Astrocyte of the spinal cord (primary cell): ENCODE measurements around the gene SLX4IP.

ENCODE experiments used
- DNase-seq: peaks from one replicate; pipeline ENCODE4 v3.0.0; 2011; ENCODE audit warnings: low read depth, low spot score
- H3K4me3 ChIP-seq: 2 replicates; pipeline ENCODE4 v1.5.1; 2011; ENCODE audit warnings: low read depth, mild to moderate bottlenecking, low read length, moderate library complexity
- CTCF ChIP-seq: IDR thresholded peaks from 2 replicates; pipeline ENCODE4 v1.5.1; 2012; ENCODE audit warnings: low read depth, mild to moderate bottlenecking, low read length, inconsistent platforms
- in situ Hi-C: cut with HindIII; loops from 2 replicates; pipeline ENCODE4 v1.10.0; 2017; ENCODE audit warnings: low sequenced_read_pairs

The SLX4IP gene

DNA sequence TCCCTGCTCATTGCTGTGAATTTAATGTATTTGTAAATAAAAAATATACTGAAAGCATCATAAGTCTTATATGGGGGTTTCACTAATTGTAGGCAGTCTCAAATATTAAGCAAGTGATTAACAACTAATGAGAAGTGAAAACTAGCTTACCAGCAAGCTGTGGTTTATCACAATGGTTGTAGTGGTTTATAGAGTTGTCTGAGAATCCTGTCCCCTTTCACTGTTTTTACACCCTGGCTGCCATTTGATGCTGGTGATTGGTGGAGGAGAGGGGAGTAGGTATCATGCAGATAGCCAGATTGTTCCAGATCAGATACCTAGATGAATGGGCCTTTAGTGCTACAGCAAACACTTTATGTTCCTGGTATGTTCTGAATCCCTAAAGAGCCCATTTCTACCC lies 7.1 kb upstream of the SLX4IP start:
- H3K4me3 ChIP-seq = no peak overlapping the region
- DNase-seq = no peak
- no peak for TF ChIP-seq CTCF
- in situ Hi-C loops = no loop called here

DNA sequence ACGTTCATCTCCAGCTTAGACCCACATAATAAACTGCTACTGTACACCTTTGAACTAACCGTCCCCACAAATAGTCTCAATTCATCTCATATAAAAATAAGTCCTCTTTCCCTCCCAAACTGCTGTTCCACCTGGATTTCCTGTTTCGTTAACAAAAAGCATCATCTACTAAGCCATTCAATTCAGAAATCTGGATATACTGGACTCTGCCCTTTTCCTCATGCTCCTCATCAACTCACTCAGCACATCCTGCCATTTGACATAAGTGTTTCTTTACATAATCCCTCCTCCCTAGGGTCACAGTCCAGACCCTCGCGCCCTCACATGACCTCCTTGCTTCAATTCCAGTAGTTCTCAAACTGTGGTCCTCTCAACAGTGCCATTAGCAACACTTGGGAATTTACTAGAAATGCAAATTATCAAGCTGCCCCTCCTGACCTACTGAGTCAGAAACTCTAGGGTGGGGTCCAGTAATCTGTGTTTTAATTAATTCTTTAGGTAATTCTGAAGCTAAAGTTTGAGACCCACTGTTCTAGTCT lies 5.6 kb upstream of the SLX4IP start:
- in situ Hi-C loops = no loop called here
- no peak for DNase-seq
- H3K4me3 ChIP-seq = no peak overlapping the region
- TF ChIP-seq CTCF = no peak

- in situ Hi-C loops = no loop called here
- TF ChIP-seq CTCF = no peak
- DNase-seq = no peak
- H3K4me3 ChIP-seq = no peak overlapping the region
Observed at GRCh38 chr20:10430000-10430466, 5.1 kb upstream of the SLX4IP start.

GRCh38 chr20:10430704-10431103 lies 4.4 kb upstream of the SLX4IP start:
- TF ChIP-seq CTCF = no peak
- in situ Hi-C loops = no loop called here
- DNase-seq = no peak
- H3K4me3 ChIP-seq = no peak overlapping the region

- no peak for TF ChIP-seq CTCF
- in situ Hi-C loops = no loop called here
- H3K4me3 ChIP-seq = no peak overlapping the region
- DNase-seq = no peak
Observed at GRCh38 chr20:10432079-10432478, 3.0 kb upstream of the SLX4IP start.

- in situ Hi-C loops = no loop called here
- no peak for DNase-seq
Observed at GRCh38 chr20:10433014-10433622, 2.0 kb upstream of the SLX4IP start.

More at GRCh38 chr20:10433014-10433622, 2.0 kb upstream of the SLX4IP start:
- H3K4me3 ChIP-seq = peak overlapping the region; percentile 88
- TF ChIP-seq CTCF = no peak
